CD4-positive, alpha-beta T cell treated with Interleukin-15 for 4 hours (primary cell): ENCODE data around the gene ERC1.
"Not testable (repeated sequence)": the region's sequence is repeated elsewhere in the genome, so short reads cannot be mapped to it uniquely, and the experiment has no call there.

Experiments
- DNase-seq: peaks from one replicate; pipeline ENCODE4 v3.0.0-alpha.2; 2020; ENCODE audit warnings: low spot score

Gene ERC1

DNA sequence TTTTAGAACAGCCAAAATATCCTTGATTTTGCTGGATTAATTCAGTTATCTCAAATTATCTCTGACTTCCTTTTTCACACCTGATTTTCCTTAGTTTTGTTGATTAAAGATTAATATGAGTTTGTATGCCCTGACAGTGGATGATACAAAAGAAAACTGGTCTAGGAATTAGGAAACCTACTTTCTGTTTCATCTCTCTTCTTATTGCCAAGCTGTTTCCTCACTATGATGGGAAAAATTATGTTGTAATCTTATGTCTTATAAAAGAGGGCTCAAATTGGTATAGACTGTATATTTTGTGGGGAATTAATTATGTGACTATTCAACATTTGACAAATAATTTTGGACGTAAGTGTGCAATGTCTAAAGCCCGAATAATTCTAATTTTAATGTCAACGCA lies 331.8 kb downstream of the ERC1 start:
- no peak for DNase-seq

DNA sequence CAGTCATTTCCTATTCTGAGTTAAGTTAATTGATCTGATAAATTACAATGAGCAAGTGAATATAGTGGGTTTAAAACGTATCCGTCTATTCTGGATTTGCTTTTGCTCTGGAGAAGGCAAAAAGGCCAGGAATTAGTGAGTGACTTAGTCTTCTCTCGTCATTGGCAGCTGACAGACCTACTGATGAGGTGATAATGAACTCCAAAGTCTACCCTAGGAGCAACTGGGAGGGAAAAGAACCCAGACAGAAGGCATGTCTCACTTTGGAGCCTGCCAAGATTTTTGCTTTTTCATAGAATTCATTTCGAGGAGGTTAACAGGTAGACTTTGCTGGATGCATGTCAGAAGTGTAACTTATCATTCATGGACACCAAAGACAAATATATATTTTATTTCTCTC lies 333.1 kb downstream of the ERC1 start:
- no peak for DNase-seq

DNA sequence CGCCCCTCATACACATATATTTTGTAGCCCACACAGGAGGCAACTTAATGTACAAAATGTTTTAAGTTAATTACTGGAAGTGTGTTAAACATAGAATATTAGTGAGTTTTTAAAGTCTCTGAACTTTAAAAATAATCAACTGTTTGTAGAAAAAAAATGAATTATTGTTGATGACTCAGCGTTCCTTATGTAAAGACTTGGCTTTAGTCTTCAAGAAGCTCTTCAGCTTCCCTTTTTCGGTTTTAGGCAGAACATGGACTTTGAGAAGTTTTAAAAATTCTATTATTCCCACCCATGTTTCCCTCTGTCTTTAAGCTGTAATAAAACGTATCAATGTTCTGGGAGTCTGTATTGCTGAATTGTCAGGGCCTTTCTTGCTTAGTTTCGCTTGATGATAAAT lies 333.9 kb downstream of the ERC1 start:
- no peak for DNase-seq

DNA sequence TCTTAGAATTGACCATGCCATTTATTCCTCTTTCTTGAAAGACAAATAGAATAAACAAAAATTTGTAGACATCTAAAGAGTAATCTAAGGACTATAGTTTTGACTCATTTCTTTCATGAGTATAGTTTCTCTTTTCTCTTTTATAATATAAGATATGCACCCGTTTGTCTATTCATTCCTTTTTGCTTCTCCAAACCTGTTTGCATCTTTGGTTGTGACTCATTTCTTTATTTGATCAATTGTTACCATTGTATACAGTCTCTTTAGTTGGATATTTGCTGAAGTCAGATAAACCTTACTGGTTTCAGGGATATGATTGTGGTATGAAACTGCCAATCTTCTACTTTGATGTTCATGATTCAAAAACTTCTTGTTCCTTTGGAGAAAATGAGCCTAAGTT lies 334.6 kb downstream of the ERC1 start:
- no peak for DNase-seq

DNA sequence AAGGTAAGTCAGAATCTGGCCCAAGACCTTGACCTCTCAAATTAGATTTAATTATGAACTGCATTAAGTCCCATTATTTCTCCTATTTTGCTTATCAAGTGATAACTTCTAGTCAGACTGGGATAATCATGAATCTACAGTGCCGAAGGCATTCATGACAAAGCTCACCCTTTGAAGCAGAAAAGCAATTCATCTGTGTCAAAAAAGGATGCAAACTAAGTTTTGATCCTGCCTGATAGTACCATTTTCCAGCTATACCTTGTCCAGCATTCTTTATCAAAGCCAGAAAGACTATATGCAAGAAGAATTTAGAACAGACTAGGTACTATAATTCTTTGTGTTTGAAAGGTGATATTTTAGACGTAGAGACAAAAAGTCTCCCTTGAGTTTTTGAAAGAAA lies 335.2 kb downstream of the ERC1 start:
- DNase-seq, result no peak

DNA sequence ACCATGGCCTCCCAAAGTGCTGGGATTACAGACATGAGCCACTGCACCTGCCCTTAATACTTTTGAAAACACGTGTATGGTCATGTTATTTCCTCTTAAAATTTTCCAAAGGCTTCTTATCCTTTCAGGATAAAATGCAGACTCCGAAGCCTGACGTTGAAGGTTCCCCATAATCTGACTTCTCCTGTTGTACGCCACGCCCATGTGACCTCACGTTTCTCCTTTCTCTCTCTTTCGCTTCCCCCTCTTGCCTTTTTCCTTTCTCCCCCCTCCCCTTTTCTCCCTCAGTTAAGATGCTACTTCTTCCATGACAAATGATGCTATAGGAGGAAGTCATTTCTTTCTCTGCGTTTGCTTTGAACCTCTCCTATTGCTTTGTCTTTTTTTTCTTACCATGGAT lies 337.4 kb downstream of the ERC1 start:
- DNase-seq, result no peak

DNA sequence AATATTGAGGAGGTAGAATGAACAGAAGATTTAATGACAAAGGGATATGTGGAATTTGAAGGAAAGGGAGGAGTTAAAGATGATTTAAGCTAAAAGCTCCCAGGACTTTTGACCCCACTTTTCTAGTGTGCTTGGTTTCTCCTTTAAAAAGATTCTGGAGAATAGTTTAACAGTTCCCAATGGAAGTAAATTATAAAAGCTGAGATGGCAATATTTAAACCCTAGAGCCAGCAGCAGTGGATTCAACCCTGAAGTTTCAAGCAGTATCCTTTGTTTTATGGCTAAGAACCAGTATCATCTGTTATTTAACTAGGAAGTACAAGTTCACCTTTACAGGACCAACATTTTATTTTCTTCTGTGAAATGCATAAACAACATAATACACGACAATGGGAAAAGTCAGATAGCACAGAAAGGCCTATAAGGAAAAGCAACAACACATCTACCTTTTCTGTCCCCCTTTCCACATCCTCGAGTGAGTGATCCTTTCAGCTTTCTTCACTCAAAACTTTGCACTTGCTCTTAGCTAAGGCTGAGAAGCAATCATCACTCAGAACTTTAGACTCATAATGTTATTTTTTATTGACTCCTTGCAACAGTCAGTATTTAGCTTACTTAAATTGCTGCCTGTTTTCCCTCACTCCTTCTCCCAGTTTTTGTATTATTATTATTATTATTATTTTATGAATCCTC lies 338.9 kb downstream of the ERC1 start:
- no peak for DNase-seq

DNA sequence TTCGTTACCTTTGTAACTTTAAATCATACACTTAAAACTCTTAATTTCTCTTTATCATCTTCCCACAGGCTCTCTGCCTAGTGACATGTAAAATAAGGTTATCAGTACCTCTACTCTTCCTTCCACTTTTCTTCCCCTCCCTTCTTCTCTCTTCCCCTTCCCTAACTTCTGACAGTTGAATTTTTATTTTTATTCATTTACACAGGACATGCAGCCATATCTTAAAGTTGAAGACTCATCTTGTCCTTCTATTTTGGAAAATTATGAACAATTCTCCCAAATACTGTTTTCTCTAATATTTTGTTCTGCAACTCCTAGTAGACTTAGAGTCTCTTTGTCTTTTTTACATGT lies 339.4 kb downstream of the ERC1 start:
- DNase-seq, result no peak

DNA sequence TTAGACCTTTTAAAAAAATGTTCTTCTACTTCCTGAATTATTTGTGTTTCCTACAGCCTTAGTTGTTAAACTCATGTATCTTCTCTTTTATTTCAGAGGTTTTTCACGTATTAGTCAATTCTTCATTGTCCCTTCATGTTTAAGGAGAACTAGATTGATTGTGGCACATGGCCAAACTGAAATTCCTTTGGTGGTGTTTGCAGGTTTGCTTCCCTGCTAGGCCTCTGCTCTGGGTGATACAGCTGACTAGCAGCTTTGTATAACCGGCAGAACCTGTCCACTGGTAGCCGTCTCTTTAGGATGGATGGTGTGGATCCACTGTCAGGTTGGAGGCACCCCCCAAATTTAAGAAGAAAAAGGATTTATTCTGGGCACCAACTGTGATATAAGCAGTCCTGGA lies 341.3 kb downstream of the ERC1 start:
- DNase-seq, result no peak

DNA sequence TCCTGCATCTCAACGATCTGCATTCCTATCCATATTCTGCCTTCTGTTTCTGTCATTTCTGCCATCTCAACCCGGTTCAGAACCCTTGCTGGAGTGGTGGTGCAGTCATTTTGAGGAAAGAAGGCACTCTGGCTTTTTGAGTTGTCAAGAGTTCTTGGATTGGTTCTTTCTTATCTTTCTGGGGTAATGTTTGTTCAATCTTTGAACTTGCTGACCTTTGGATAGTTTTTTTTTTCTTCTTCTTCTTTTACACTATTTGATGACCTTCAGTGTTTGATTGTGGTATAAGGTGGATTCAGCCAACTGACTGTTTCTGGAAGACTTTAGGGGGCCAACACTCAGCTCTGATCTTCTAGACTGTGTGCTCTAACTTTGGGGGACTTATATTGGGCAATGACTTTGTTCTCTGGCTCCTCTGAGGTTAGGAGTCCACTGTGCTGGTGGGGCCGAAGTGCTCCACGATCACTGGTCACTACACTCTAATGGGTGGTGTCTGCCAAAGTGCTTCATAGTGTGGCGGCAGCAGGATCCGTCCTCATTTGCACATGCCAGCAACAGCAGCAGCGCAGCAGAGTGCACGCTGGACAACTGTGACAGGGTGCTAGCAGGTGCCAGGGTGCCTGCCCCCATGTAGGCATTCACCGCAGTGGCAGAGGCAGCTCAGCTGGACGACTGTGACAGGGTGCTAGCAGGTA lies 347.6 kb downstream of the ERC1 start:
- no peak for DNase-seq

DNA sequence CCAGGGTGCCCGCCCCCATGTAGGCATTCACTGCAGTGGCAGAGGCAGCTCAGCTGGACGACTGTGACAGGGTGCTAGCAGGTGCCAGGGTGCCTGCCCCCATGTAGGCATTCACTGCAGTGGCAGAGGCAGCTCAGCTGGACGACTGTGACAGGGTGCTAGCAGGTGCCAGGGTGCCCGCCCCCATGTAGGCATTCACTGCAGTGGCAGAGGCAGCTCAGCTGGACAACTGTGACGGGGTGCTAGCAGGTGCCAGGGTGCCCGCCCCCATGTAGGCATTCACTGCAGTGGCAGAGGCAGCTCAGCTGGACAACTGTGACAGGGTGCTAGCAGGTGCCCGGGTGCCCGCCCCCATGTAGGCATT lies 348.1 kb downstream of the ERC1 start:
- DNase-seq, result not testable (repeated sequence)

DNA sequence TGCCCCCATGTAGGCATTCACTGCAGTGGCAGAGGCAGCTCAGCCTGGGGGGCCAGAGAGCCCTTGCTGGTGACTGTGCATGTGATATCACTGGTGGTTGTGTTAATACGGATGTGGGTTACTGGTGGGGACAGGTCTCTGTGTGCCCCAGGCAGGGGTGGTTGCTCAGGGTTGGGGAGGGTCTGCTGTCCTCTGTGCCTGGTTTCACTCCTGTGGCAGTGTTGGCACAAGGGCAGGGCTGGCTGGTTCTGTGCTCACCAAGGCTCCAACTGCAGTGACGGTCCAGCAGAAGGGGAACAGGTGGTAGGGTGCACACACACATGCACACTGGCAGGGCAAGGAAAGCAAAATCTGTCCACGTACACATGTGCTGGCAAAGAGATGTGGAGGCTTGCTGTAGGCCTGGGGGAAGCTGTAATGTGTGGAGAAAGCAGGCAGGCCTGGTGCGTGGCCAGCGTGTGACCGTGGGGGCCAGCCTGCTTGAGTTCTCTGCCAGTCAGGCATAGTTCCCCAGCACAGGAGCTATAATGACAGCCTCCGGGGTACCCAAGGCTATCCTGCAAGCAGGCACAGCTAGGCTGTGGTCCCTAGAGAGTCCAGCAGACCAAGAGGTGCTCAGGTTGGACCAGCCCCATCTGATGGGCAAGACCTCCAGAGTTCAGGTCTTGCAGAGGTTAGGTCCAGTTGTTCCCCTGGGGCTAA lies 348.7 kb downstream of the ERC1 start:
- no peak for DNase-seq

DNA sequence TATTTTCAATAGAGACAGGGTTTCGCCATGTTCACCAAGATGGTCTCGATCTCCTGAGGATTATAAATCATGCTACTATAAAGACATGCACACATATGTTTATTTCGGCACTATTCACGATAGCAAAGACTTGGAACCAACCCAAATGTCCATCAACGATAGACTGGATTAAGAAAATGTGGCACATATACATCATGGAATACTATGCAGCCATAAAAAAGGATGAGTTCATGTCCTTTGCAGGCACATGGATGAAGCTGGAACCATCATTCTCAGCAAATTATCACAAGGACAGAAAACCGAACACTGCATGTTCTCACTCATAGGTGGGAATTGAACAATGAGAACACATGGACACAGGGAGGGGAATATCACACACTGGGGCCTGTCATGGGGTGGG lies 350.2 kb downstream of the ERC1 start:
- not testable (repeated sequence) for DNase-seq

DNA sequence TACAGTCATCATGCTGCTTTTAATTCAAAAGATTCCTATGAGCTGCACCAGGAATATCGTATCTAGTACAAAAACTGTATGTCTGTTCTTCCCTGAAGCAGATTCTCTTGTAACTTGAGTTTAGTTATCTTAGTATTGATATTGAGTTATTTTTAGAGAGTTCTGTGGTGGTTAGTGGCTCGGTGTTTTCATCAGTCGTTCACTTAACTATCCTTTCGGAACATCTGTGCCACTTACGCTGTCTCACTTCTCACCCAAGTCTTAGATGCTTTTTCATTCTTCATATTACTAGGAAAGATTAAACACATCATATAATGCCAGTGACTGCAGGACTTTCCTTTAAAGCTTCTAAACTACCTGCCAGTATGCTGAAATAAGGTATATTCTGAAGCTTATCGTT lies 352.4 kb downstream of the ERC1 start:
- DNase-seq, result no peak

DNA sequence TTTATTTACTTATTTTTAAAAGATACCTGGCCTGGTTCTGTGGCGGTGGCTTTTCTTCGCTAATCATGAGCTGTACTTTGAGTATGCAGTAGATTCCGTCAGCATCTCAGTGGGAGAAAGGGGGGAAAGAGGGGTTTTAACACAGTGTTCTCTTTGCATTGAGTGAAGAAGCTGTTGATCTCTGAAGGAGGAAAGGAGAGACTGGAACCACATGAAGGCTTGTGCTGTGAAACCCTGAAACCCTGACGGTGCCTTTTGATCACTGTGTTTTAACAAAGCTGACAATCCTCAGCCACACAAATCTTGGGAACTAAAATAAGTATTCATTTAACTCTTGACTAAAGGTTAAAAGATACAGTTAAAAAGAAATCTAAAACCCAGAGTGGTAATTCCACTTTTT lies 353.2 kb downstream of the ERC1 start:
- DNase-seq, result no peak

DNA sequence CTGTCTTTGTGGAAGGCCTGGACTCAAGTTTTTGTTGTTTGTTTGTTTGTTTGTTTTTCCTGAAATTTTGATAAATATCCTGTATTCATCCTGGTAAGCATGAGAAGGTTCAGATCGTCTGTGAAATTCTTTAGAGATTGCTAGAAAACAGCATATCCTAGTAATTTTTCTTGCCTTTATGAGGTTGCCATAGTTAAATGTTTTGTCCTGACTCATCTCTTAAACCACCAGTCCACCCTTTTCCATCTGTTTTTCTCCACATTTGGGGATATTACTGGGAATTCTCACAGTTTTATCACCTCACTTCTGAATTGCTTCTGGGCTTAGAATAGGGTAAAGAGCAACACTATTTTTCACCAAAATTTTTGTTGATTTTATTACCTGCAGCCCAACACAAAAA lies 355.1 kb downstream of the ERC1 start:
- no peak for DNase-seq

DNA sequence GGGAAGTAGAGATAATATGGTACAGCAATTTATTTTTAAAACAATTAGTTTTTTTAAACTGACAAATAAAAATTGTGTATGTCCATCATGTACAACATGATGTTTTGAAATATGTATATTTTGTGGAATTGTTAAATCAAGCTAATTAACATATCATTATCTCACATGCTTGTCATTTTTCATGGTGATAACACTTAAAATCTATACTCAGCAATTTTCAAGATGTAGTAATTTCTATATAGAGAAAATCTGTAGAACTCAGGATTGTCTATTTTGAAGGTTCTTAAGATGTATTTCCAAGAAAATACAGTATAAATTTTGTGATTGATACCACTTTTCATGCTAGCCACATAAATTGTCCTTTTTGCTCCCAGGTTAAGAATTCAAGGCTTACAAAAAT lies 356.3 kb downstream of the ERC1 start:
- DNase-seq, result no peak

DNA sequence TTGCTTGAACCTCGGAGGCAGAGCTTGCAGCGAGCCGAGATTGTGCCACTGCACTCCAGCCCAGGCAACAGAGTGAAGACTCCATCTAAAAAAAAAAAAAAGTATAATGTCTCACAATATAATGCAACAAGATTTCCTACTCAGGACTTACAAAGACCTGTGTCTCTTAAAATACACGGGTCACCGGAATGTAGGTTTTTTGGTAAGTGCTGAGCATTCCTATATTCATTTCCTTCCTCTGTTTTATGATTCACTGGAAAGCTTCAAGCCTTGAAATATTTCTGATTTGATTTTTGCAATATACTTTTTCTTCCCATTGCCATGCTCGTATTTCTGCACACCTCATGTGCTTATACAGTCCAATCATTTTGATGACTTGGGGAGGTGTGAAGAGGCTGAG lies 357.6 kb downstream of the ERC1 start:
- no peak for DNase-seq

DNA sequence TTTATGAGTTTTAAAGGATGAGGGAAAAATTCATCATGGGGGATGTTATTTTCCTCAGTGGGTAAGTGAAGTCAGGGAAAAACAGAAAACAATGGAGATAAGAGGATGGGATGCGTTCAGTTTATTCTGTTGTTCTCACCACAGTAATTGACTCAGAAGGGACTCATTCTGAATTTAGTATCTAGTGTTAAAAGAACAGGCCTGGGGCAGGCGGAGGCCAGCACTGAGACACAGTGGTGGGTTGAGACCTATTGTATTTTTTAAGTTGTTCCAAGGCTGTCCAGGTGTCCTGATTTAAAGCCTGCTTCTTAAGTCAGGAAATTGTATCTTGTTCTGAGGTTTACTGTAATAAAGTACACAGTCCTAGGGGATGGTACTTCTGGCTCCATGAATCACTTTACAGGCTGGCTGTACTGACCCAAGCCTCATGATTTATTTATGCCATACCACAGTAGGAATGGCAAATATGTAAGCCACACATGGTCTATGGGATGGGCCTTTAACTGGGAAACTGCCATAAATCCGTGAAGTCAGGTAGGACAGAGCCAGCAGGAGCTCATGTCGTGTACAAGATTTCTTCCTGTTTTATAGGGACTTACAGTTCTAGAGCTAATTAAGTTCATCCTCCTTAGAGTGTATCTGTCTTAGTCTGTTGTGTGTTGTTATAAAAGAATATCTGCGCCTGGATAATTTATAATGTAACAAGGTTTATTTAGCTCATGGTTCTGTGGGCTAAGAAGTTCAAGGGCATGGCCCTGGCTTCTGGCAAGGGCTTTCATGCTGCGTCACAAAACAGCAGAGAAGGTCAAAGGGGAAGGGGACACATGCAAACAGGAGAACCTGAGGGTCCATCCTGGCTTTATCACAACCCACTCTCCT lies 359.3 kb downstream of the ERC1 start:
- DNase-seq, result no peak

DNA sequence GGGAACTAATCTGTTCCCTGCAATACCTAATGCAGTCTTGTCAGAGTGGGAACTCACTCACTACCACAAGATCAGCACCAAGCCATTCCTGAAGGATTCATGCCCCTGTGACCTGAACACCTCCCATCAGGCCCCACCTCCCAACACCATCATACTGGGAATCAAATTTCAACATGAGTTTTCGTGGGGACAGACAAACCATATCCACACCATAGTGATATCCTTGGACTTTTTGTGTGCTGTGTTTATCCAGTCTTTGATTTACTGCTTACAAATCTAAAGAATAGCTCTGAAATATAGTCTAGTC lies 359.9 kb downstream of the ERC1 start:
- no peak for DNase-seq

DNA sequence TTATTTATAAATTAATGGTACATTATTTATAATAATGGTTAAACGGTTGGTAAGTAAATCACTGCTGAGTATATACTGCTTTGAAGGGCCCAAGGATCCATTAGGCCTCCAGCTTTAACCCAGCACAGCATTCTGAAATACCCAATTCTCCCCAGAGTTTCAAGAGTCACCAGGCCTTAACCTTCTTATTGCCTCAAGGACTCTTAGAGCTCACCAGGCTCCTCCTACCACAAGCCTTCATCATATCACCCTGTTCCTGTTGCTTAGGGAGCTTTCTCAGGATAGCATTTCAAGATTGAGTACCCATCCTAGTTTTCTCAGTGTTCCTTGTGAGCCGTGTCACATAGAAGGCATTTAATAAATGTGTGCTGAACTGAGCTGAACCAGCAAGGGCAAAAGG lies 360.9 kb downstream of the ERC1 start:
- no peak for DNase-seq

DNA sequence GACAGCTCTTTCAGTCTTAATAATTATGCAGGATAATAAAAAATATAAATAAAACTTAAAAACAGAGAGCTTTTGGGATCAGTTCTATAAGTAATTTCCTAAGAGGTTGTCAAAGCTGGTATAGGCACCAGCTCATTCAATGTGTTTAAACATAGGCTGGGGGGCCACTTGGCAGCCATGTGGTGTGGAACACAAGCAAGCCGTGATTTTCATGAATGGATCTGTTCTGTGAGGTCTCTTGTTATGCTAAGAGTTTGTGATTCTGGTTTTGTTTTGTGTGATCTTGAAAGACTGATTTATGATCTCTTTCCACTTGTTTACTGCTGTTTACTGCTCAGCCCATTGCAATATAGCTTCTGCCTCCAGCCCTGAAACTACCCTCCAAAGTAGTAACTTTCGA lies 362.4 kb downstream of the ERC1 start:
- DNase-seq, result no peak

DNA sequence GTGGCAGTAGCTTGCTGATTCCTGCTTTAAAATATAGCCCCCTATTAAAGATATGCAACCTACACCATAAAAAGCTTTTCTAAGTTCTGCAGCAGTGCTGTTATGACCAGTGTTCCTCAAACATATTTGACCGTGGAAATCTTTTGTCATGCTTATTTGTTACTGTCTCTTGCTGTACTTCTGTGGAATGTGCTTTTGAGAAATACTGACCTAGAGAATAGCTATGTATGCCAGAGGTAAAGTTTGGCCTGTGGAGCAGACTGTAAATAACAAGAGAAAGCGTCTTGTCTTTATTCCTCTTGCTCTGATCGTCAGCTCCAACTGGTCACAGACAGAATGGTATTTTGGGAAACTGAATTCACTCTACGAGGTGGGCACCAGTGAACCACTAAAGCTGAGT lies 364.4 kb downstream of the ERC1 start:
- no peak for DNase-seq
